Measurements from ENCODE around the gene MRPL43. TPM values are rescaled to one million over a fixed set of nuclear protein-coding genes. Genes with fewer than 3 reads are reported as not detected.

The MRPL43 gene
- total and polyA plus RNA-seq, 4 experiments from 2014 or later: 65.8 to 114 (median 91.0) TPM

DNA sequence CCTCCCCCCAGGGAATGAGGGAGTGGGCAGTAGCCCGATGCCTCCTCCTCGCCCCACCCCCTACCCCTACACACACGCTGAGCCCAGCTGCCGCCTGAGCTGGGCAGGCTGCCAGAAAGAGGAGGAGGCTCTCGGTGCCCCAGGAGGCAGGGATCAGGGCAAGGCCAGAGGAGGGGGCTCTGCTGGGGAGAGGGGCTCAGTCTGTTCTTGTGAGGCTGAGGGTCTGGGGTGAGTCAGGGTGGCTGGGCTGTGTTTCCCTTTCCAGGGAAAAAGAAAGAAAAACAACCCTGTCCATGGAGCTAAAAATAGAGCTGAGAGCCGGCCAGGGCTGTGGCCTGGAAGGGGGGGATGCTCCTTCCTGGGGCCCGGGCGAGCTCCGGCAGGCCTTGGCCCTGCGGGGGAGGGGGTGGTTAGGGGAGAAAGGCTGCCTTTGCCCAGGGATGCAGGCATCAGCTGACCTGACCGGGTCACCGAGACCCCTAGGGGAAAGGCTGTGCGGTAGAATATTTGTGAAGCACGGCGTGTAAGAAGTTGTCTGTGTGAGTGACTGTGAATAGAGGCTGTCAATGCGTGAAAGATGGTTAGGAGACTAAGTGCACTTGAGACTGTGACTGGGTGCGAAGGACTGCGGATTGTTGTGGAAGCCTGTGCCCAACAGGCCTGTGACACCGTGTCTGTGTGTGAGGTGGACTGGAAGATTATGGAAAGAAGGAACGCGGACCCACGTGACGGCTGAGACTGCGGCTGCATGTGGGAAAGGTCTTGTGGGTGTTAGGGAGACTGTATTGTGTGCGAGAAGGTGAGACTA is 11.1 kb upstream of the MRPL43 start:
- no peaks in the 10 kb centered on the region for H3K27me3 Mint-ChIP-seq
- DNase-seq: peak; percentile 68 to 77 (median 69)
- Histone ChIP-seq H3K4me3 (ENCODE audit: low read length in 2 of 2) (peak overlapping the region; percentile 64 to 73), H3K27me3 (ENCODE audit: insufficient read depth, low read length) (no peaks in the 10 kb centered on the region), H3K27ac (ENCODE audit: low read depth, low read length) (peak overlapping the region; percentile 83), H3K9me3 (ENCODE audit: control insufficient read depth in 1 of 2, low read length in 2 of 2) (no peaks in the 10 kb centered on the region), H3K4me1 (ENCODE audit: insufficient read depth, low read length) (peaks cover 24% of the 10 kb centered on the region), H3K36me3 (ENCODE audit: insufficient read depth, low read length) (no peaks in the 10 kb centered on the region)
- intact Hi-C loops (cut with micrococcal nuclease): loop anchor here (1.0 to 10.0 kb wide), 4 partner anchors 16 to 464 kb away; partner anchors contain the start of genes HIF1AN and SLF2
- peak overlapping the region; percentile 84 to 98 (median 91) for H3K4me3 Mint-ChIP-seq
- ChIA-PET CTCF (ENCODE audit: partially characterized antibody) (interaction anchor here (0.6 to 12.0 kb wide), 25 partner anchors 9 to 1125 kb away, joined by 3 to 171 read pairs (median 6); partner anchors contain the start of genes KAZALD1, MRPL43, PDZD7 and SEMA4G), POLR2A (ENCODE audit: partially characterized antibody) (interaction anchor here (0.7 to 6.1 kb wide), 11 partner anchors 8 to 86 kb away, joined by 3 to 90 read pairs (median 8); partner anchors contain the start of genes KAZALD1, MRPL43, PDZD7 and SFXN3)
- peaks cover 4 to 25% of the 10 kb centered on the region in 2 donors for H3K36me3 Mint-ChIP-seq
- peaks cover 0 to 3% (median 0%) of the 10 kb centered on the region in 8 donors for H3K9me3 Mint-ChIP-seq
- peaks cover 15 to 34% (median 24%) of the 10 kb centered on the region in 4 donors for H3K4me1 Mint-ChIP-seq
- peak overlapping the region; percentile 82 to 96 (median 95) for H3K27ac Mint-ChIP-seq

DNA sequence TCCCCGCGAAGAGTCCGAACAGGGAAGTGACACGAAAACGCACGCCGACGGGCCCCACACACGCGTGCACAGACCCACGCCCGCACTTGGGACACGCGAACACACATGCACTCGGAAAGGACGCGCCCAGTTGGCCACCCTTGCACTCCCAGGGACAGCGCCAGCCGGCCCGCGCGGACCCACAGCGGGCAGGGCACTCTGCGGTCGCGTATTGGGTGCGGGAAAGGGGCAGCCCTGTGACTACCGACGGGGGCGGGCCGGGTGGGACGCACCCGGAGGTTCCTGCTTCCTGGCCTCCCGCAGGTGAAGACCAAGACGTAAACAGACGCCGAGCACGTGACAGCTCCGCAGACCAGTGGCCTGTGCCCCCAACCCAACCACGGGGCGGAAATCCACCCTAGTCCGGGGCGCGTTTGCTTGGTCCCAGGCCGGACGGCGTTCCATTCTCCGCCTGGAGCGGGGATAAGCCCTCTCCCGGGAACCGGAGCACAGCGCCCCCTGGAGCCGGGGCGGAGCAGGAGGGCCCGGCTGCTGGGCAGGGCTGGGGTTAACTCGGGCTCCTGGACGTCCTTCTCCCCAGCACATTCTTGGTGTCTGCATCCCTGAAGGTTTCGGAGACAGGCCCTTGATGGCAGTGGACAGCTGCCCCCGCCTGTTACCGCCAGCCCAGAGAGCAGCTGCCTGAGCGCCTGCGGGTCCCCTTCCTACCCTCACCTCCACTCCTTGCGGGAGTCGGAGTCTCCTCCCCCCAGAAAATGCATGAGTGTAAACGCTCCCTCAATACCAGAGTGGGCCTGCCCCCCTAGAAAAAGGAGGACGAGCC is 10.3 kb upstream of the MRPL43 start:
- H3K27ac ChIP-seq (ENCODE audit: low read depth, low read length): peak overlapping the region; percentile 83
- H3K9me3 Mint-ChIP-seq: peaks cover 0 to 3% (median 0%) of the 10 kb centered on the region in 8 donors
- H3K4me1 Mint-ChIP-seq: peaks cover 15 to 34% (median 24%) of the 10 kb centered on the region in 4 donors
- ChIA-PET POLR2A (ENCODE audit: partially characterized antibody) (interaction anchor here (0.7 to 6.1 kb wide), 18 partner anchors 9 to 471 kb away, joined by 3 to 90 read pairs (median 4); partner anchors contain the start of genes KAZALD1, MRPL43, PDZD7 and SEMA4G), CTCF (ENCODE audit: partially characterized antibody) (interaction anchor here (0.9 to 12.0 kb wide), 25 partner anchors 10 to 1126 kb away, joined by 3 to 171 read pairs (median 6); partner anchors contain the start of genes KAZALD1, MRPL43, PDZD7 and SEMA4G)
- peak overlapping the region; percentile 84 to 98 (median 91) for H3K4me3 Mint-ChIP-seq
- DNase-seq: peak; percentile 68 to 80 (median 72)
- H3K9me3 ChIP-seq (ENCODE audit: control insufficient read depth in 1 of 2, low read length in 2 of 2): no peaks in the 10 kb centered on the region
- intact Hi-C loops (cut with micrococcal nuclease): loop anchor here (1.0 to 10.0 kb wide), 8 partner anchors 10 to 463 kb away; partner anchors contain the start of genes HIF1AN, KAZALD1, MRPL43 and PDZD7
- peak overlapping the region; percentile 82 to 98 (median 95) for H3K27ac Mint-ChIP-seq
- H3K4me1 ChIP-seq (ENCODE audit: insufficient read depth, low read length): peaks cover 24% of the 10 kb centered on the region
- H3K36me3 Mint-ChIP-seq: peaks cover 4 to 26% of the 10 kb centered on the region in 2 donors
- H3K27me3 ChIP-seq (ENCODE audit: insufficient read depth, low read length): no peaks in the 10 kb centered on the region
- peak overlapping the region; percentile 44 to 64 for H3K4me3 ChIP-seq (ENCODE audit: low read length in 2 of 2)
- H3K36me3 ChIP-seq (ENCODE audit: insufficient read depth, low read length): no peaks in the 10 kb centered on the region
- no peaks in the 10 kb centered on the region for H3K27me3 Mint-ChIP-seq

DNA sequence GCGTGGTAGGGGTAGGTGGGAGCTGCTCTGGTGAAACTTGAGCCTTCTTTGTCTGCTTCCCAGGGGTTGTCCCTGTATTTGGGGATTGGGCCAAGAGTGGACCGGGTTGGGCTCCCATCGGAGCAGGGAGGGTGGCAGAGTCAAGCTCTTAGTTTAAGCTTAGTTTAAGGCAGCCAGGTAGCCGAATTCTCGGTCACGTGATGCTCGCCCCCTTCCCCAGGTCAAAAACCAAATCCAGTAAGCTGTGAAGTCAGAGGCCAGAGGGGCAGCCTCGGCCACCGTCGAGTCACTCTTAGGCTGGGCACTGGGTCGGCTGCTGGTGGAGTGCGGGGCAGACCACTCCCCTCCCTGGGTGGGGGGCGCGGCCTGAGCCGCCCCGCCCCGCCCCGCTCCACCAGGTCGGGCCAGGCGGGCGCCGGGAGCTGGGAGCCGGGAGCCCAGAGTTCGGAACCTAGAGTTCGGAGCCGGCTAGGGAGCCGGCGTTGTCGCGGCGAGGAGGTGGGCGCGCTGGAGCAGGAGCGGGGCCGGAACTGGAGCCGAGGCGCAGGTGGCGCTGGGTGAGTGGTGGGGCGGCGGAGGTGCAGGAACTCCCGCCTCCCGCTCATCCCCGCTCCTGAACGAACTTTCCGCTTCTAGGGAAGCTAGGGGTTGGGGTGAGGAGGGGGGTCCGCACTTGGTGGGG is 9.5 kb upstream of the MRPL43 start:
- H3K4me3 Mint-ChIP-seq: peak overlapping the region; percentile 84 to 98 (median 91)
- intact Hi-C loops (cut with micrococcal nuclease): loop anchor here (1.0 to 10.0 kb wide), 6 partner anchors 10 to 462 kb away; partner anchors contain the start of genes HIF1AN, KAZALD1, MRPL43 and PDZD7
- peak overlapping the region; percentile 82 to 98 (median 92) for H3K27ac Mint-ChIP-seq
- peak overlapping the region; percentile 83 for H3K27ac ChIP-seq (ENCODE audit: low read depth, low read length)
- no peaks in the 10 kb centered on the region for H3K27me3 Mint-ChIP-seq
- peaks cover 15 to 34% (median 24%) of the 10 kb centered on the region in 4 donors for H3K4me1 Mint-ChIP-seq
- H3K36me3 Mint-ChIP-seq: peaks cover 4 to 27% of the 10 kb centered on the region in 2 donors
- peak overlapping the region; percentile 36 to 64 for H3K4me3 ChIP-seq (ENCODE audit: low read length in 2 of 2)
- peak; percentile 19 to 57 (median 44) for DNase-seq
- ChIA-PET POLR2A (ENCODE audit: partially characterized antibody) (interaction anchor here (0.8 to 6.1 kb wide), 16 partner anchors 9 to 470 kb away, joined by 3 to 90 read pairs (median 4); partner anchors contain the start of genes KAZALD1, MRPL43, PDZD7 and SEMA4G), CTCF (ENCODE audit: partially characterized antibody) (interaction anchor here (0.9 to 12.0 kb wide), 20 partner anchors 10 to 1126 kb away, joined by 3 to 171 read pairs (median 9); partner anchors contain the start of genes KAZALD1, MRPL43, PDZD7 and SEMA4G)
- no peaks in the 10 kb centered on the region for H3K36me3 ChIP-seq (ENCODE audit: insufficient read depth, low read length)
- H3K27me3 ChIP-seq (ENCODE audit: insufficient read depth, low read length): no peaks in the 10 kb centered on the region
- peaks cover 0 to 3% (median 0%) of the 10 kb centered on the region in 8 donors for H3K9me3 Mint-ChIP-seq
- peaks cover 24% of the 10 kb centered on the region for H3K4me1 ChIP-seq (ENCODE audit: insufficient read depth, low read length)
- no peaks in the 10 kb centered on the region for H3K9me3 ChIP-seq (ENCODE audit: control insufficient read depth in 1 of 2, low read length in 2 of 2)

DNA sequence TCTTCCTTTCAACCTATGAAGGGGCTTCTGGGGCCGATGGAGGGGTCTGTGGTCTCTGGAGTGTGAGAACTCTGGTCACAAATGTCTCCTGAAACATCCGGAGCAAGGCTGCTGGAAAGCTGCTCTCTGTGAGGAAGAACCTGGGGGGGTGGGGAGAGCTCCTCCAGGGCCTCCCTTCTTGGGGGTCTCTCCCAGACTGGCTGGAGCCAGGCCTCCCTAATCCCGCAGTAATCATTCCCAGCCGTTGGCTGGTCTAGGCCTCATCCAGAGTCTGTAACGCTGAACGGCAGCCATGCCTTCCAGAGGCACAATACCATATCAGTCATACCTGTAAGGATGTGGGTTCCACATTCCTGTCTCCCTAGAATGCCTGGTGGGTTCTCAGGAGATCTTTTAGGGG is 7.9 kb upstream of the MRPL43 start:
- Mint-ChIP-seq H3K27ac (peak overlapping the region in 6 of 7 donors; percentile 22 to 81 (median 68)), H3K9me3 (peaks cover 0 to 3% (median 0%) of the 10 kb centered on the region in 8 donors), H3K36me3 (peaks cover 18 to 41% of the 10 kb centered on the region in 2 donors), H3K4me3 (peak overlapping the region in 7 of 8 donors; percentile 45 to 87 (median 61)), H3K4me1 (peaks cover 17 to 35% (median 22%) of the 10 kb centered on the region in 4 donors), H3K27me3 (no peaks in the 10 kb centered on the region)
- ChIA-PET CTCF (ENCODE audit: partially characterized antibody) (interaction anchor here (0.6 to 12.0 kb wide), 2 partner anchors 22 to 658 kb away, joined by 3 to 171 read pairs; no protein-coding TSS in a partner anchor), POLR2A (ENCODE audit: partially characterized antibody) (interaction anchor here (5.2 to 6.1 kb wide), 2 partner anchors 8 to 35 kb away, joined by 84 to 90 read pairs; partner anchors contain the start of genes MRPL43, PDZD7, SFXN3 and TWNK)
- peaks cover 24% of the 10 kb centered on the region for H3K4me1 ChIP-seq (ENCODE audit: insufficient read depth, low read length)
- H3K27ac ChIP-seq (ENCODE audit: low read depth, low read length): no peak overlapping the region
- intact Hi-C loops (cut with micrococcal nuclease): loop anchor here (5.0 to 10.0 kb wide), 2 partner anchors 433 to 460 kb away; partner anchors contain the start of gene HIF1AN
- H3K27me3 ChIP-seq (ENCODE audit: insufficient read depth, low read length): no peaks in the 10 kb centered on the region
- no peak overlapping the region for H3K4me3 ChIP-seq (ENCODE audit: low read length in 2 of 2)
- DNase-seq: no peak
- peaks cover 13% of the 10 kb centered on the region for H3K36me3 ChIP-seq (ENCODE audit: insufficient read depth, low read length)
- no peaks in the 10 kb centered on the region for H3K9me3 ChIP-seq (ENCODE audit: control insufficient read depth in 1 of 2, low read length in 2 of 2)

DNA sequence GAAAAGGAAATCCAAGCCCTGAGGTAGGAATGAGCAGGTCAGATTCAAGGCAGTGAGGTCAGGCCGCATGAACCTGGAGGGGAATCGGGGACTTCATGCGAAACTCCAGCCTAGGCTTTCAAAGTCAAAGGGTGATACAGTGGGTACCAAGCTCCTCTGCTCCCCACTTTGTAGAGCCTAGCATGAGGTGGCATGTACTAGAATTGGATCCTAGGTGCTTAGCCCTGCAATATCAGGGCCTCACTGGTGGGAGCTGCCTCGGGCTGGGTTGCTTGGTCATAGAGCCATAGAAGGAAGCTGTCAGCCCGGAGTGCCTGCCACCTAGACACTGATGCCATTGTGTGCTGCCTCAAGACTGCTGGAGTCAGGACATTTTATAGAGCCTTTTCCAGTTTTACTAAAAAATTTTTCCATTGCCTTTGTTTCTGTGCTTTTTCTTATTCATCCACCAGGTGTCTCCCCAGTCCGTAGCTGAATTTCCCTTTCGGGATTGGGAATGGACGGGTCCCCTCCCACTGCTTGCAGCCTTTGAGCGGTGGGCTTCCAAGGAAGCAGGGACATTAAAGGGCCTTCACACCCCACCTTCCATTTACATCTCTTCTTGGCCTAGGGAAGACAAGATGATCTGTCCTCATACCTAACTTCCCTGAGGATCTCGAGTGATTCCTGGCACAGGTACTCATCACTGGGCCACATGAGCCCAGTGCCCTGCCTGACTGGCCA is 6.8 kb upstream of the MRPL43 start:
- ChIA-PET CTCF (ENCODE audit: partially characterized antibody) (interaction anchor here (1.0 to 12.0 kb wide), 2 partner anchors 18 to 23 kb away, joined by 5 to 171 read pairs; no protein-coding TSS in a partner anchor), POLR2A (ENCODE audit: partially characterized antibody) (no interaction called here)
- Mint-ChIP-seq H3K4me1 (peaks cover 18 to 35% (median 26%) of the 10 kb centered on the region in 4 donors), H3K9me3 (peaks cover 0 to 3% (median 0%) of the 10 kb centered on the region in 8 donors), H3K4me3 (peak overlapping the region in 2 of 8 donors; percentile 4 to 9), H3K27ac (peak overlapping the region in 3 of 7 donors; percentile 29 to 49 (median 38)), H3K27me3 (no peaks in the 10 kb centered on the region), H3K36me3 (peaks cover 18 to 41% of the 10 kb centered on the region in 2 donors)
- no peak for DNase-seq
- Histone ChIP-seq H3K4me3 (ENCODE audit: low read length in 2 of 2) (no peak overlapping the region), H3K27me3 (ENCODE audit: insufficient read depth, low read length) (no peaks in the 10 kb centered on the region), H3K27ac (ENCODE audit: low read depth, low read length) (no peak overlapping the region), H3K4me1 (ENCODE audit: insufficient read depth, low read length) (peaks cover 20% of the 10 kb centered on the region), H3K36me3 (ENCODE audit: insufficient read depth, low read length) (peaks cover 23% of the 10 kb centered on the region), H3K9me3 (ENCODE audit: control insufficient read depth in 1 of 2, low read length in 2 of 2) (no peaks in the 10 kb centered on the region)
- intact Hi-C loops (cut with micrococcal nuclease): loop anchor here (10.0 kb wide), 1 partner anchor 459 kb away; the partner anchor contains the start of gene HIF1AN

All from CD4-positive, alpha-beta memory T cell (primary cell).